DMS153 treated with DMSO at 0.1 percent for 48 hours (cell line): ENCODE data around the gene CCDC82.

ENCODE experiments used
- DNase-seq: peaks from one replicate; lab custom pipeline; 2025; ENCODE audit not compliant: unreplicated experiment; lab: John Stamatoyannopoulos, UW

Gene CCDC82

DNA sequence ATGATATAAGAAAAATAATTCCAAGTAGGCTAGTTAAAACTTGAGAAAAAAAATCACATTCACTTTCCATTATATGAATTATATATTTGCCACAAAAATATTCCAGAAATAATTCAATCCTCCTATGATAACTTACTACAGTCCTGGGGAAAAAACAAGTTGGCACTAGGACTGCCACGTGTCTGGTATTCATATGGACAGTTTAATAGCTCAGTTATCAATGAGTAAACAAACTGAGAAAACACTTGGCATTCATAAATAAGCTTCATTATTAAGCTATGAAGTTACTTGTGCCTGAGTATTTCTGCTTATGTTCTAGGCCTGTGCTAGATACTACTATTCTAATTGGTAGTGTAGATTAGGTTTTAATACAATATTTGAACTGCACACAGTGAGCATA lies 24.2 kb downstream of the CCDC82 start:
- DNase-seq: no peak

- no peak for DNase-seq
Measured at GRCh38 chr11:96361778-96362177, 27.9 kb downstream of the CCDC82 start.

DNA sequence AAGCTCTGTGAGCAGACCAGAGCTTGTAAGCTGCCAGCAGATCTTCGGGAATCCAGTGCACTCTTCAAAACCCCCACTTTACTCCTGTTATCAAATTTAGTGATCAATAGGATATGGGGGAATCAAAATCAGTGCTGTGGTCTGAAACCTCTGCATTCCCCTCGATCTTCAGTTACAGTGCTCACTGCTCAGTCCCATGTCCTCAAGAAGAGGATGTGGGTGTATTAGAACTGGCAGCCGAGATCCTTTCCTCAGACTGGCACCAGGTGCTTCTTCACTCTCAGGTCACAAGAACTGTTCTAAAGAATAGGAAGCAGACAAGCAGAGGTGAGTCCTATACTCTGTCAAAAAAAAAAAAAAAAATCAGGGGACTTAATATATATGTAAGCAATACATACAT lies 31.4 kb downstream of the CCDC82 start:
- no peak for DNase-seq

GRCh38 chr11:96357794-96358193 lies 31.9 kb downstream of the CCDC82 start:
- no peak for DNase-seq

GRCh38 chr11:96356848-96357247 lies 32.9 kb downstream of the CCDC82 start:
- DNase-seq: no peak

- DNase-seq: peak; percentile 77
Measured at GRCh38 chr11:96342961-96343711, 46.6 kb downstream of the CCDC82 start, which contains the start of gene MAML2. MAML2 (minus strand) TSS chr11:96343195; CDS start chr11:96341895, 1,300 bp downstream.

GRCh38 chr11:96342014-96342960 lies 47.4 kb downstream of the CCDC82 start:
- DNase-seq: no peak

GRCh38 chr11:96341211-96342013 lies 48.3 kb downstream of the CCDC82 start:
- no peak for DNase-seq

- DNase-seq: no peak
Measured at GRCh38 chr11:96340555-96340885, 49.2 kb downstream of the CCDC82 start.

GRCh38 chr11:96339706-96340554 lies 49.8 kb downstream of the CCDC82 start:
- no peak for DNase-seq

DNA sequence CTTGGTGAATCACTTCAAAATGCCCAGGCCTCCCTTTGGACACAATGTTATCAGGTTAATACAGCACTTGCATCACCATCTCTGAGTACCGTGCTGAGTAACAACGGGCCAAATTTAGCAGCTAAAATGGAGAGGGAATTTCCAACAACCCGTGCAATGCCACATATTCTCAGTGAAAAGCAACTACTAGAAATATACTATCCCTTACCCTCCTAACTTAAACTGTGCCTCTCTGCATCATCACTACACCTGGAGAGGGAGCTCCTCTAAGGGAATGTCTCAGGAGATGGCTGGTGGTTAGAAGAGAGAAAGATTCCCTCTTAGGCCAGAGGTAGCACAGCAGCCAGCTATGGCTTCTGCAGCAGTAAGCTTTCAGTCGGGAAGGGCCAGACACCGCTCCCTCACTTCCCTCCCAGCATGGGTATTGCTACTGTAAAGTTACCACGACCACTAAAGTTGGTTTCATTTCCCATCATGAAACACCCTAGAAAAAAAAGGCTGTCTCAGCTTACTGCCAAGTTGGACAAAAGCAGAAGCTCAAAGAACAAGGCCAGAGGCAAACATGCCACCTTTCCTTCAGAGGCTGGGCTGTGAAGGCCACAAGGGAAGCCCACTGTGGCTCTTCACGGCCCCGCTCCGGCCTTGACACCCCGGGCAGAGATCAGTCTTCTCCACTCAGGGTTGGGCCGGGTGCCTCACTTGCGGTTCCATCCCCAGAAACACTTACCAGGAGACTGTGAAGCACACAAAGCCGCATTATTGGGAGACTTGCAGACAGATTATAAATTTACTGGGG lies 50.6 kb downstream of the CCDC82 start:
- DNase-seq: no peak

GRCh38 chr11:96337541-96338431 lies 51.9 kb downstream of the CCDC82 start:
- no peak for DNase-seq

- no peak for DNase-seq
Measured at GRCh38 chr11:96335388-96335787, 54.3 kb downstream of the CCDC82 start.

DNA sequence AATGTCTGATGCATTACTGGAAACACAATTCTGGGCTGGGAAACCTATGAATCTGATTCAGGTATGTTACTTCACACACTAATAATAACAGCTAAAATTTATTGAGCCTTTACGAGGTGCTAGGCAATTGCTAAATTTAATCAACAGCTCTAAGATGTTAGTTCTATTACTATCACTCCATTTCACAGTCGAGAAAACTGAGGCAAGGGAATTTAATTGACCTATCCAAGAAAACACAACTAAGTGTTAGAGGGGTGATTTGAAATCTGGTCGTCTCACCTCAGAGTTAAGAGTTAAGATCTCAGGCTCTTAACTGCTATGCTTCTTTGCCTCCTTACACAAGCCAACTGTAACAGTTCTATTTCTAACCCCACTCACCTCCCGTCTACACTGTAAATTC lies 55.5 kb downstream of the CCDC82 start:
- no peak for DNase-seq

- no peak for DNase-seq
Measured at GRCh38 chr11:96333191-96333719, 56.5 kb downstream of the CCDC82 start.

- DNase-seq: no peak
Measured at GRCh38 chr11:96332126-96332771, 57.5 kb downstream of the CCDC82 start.

- no peak for DNase-seq
Measured at GRCh38 chr11:96331699-96332116, 58.0 kb downstream of the CCDC82 start.

GRCh38 chr11:96330511-96330859 lies 59.2 kb downstream of the CCDC82 start:
- DNase-seq: no peak
